OCI-LY1 (cell line): Measurements from ENCODE around the gene SLF1.

Source experiments
- H2AFZ ChIP-seq: fragments of 200-600 bp; sonication (generic), shearing (Covaris generic); 2 replicates; pipeline ENCODE4 v1.6.0; 2014; ENCODE audit warnings: antibody characterized with exemption, mild to moderate bottlenecking, low read length
- H3F3A ChIP-seq: fragments of 200-600 bp; sonication (generic), shearing (Covaris generic); 2 replicates; pipeline ENCODE4 v1.6.0; 2014; ENCODE audit warnings: mild to moderate bottlenecking, antibody characterized with exemption, low read length, moderate library complexity; ENCODE audit not compliant: insufficient read depth
- H3K27ac ChIP-seq: fragments of 200-600 bp; sonication (generic); 2 replicates; pipeline ENCODE4 v1.5.1; 2014; ENCODE audit warnings: low read length, mixed run types, mild to moderate bottlenecking, low read depth; ENCODE audit not compliant: poor library complexity, severe bottlenecking
- H3K27me3 ChIP-seq: fragments of 200-600 bp; sonication (generic); 2 replicates; pipeline ENCODE4 v1.6.0; 2014; ENCODE audit warnings: antibody characterized with exemption, mild to moderate bottlenecking, low read length, moderate library complexity; ENCODE audit not compliant: insufficient read depth
- H3K36me3 ChIP-seq: fragments of 200-600 bp; sonication (generic); 2 replicates; pipeline ENCODE4 v1.6.1; 2014; ENCODE audit warnings: mild to moderate bottlenecking, antibody characterized with exemption, low read length, moderate library complexity, mixed read lengths; ENCODE audit not compliant: insufficient read depth
- H3K4me1 ChIP-seq: fragments of 200-600 bp; sonication (generic); 2 replicates; pipeline ENCODE4 v1.5.1; 2014; ENCODE audit warnings: mild to moderate bottlenecking, low read length, moderate library complexity; ENCODE audit not compliant: insufficient read depth, severe bottlenecking
- H3K4me2 ChIP-seq: fragments of 200-600 bp; sonication (generic), shearing (Covaris generic); 2 replicates; pipeline ENCODE4 v1.6.1; 2014; ENCODE audit warnings: low read length
- H3K4me3 ChIP-seq: fragments of 200-600 bp; sonication (generic); 2 replicates; pipeline ENCODE4 v1.5.1; 2014; ENCODE audit warnings: low read length, low read depth, mild to moderate bottlenecking, mixed read lengths; ENCODE audit not compliant: poor library complexity, severe bottlenecking
- H3K79me2 ChIP-seq: fragments of 200-600 bp; shearing (Covaris generic); 2 replicates; pipeline ENCODE4 v1.6.1; 2016; ENCODE audit warnings: mixed run types, low read length, mixed read lengths; ENCODE audit not compliant: insufficient read depth
- H3K9ac ChIP-seq: fragments of 200-600 bp; sonication (generic), shearing (Covaris generic); 2 replicates; pipeline ENCODE4 v1.6.1; 2014; ENCODE audit warnings: mild to moderate bottlenecking, low read length, mixed read lengths
- H3K9me2 ChIP-seq: fragments of 200-600 bp; sonication (generic), shearing (Covaris generic); 2 replicates; pipeline ENCODE4 v1.6.1; 2014; ENCODE audit warnings: low read depth, mild to moderate bottlenecking, low read length, mixed read lengths
- H3K9me3 ChIP-seq: fragments of 200-600 bp; shearing (Covaris generic); 2 replicates; pipeline ENCODE4 v1.6.1; 2014; ENCODE audit warnings: low read length, mixed read lengths
- H4K20me1 ChIP-seq: fragments of 200-600 bp; sonication (generic), shearing (Covaris generic); 2 replicates; pipeline ENCODE4 v1.6.0; 2016; ENCODE audit warnings: mild to moderate bottlenecking, low read length; ENCODE audit not compliant: insufficient read depth
- CTCF ChIP-seq: fragments of 200-600 bp; sonication (generic), shearing (Covaris generic); IDR thresholded peaks from 2 replicates; pipeline ENCODE4 v1.5.1; 2017; ENCODE audit warnings: mild to moderate bottlenecking, antibody characterized with exemption, low read length, moderate library complexity, mixed read lengths
- EZH2 ChIP-seq: fragments of 200-600 bp; sonication (generic), shearing (Covaris generic); IDR thresholded peaks from 2 replicates; pipeline ENCODE4 v1.8.0; 2017; ENCODE audit warnings: borderline replicate concordance, mixed run types, mild to moderate bottlenecking, antibody characterized with exemption, low read length, moderate library complexity, mixed read lengths

Gene SLF1

GRCh38 chr5:94672746-94673145, 54.3 kb downstream of the SLF1 start:
- Histone ChIP-seq H3K4me2 (no peak overlapping the region), H3K9me2 (no peaks in the 10 kb centered on the region), H3K27me3 (no peaks in the 10 kb centered on the region), H3K27ac (no peak overlapping the region), H3F3A (no peaks in the 10 kb centered on the region), H3K36me3 (peaks cover 21% of the 10 kb centered on the region), H3K79me2 (no peaks in the 10 kb centered on the region), H4K20me1 (no peaks in the 10 kb centered on the region), H3K9ac (no peak overlapping the region), H3K4me1 (no peaks in the 10 kb centered on the region), H3K4me3 (no peak overlapping the region), H3K9me3 (no peaks in the 10 kb centered on the region), H2AFZ (no peak overlapping the region)
- no peak for TF ChIP-seq EZH2
- no peak for TF ChIP-seq CTCF

- H3K36me3 ChIP-seq = peaks cover 21% of the 10 kb centered on the region
- H3K27ac ChIP-seq = no peak overlapping the region
- H3K9me3 ChIP-seq = no peaks in the 10 kb centered on the region
- no peaks in the 10 kb centered on the region for H3K4me1 ChIP-seq
- no peaks in the 10 kb centered on the region for H3K79me2 ChIP-seq
- H3K4me3 ChIP-seq = no peak overlapping the region
- H3K27me3 ChIP-seq = no peaks in the 10 kb centered on the region
- H4K20me1 ChIP-seq = no peaks in the 10 kb centered on the region
- no peak overlapping the region for H3K4me2 ChIP-seq
- no peak overlapping the region for H3K9ac ChIP-seq
- H3K9me2 ChIP-seq = no peaks in the 10 kb centered on the region
- TF ChIP-seq EZH2 = no peak
- TF ChIP-seq CTCF = no peak; the same call in 1 of the 2 replicates
- no peak overlapping the region for H2AFZ ChIP-seq
- H3F3A ChIP-seq = no peaks in the 10 kb centered on the region
Observed at GRCh38 chr5:94674490-94675382, 56.3 kb downstream of the SLF1 start.

GRCh38 chr5:94675965-94676618, 57.6 kb downstream of the SLF1 start:
- TF ChIP-seq CTCF = no peak
- no peak for TF ChIP-seq EZH2
- peaks cover 21% of the 10 kb centered on the region for H3K36me3 ChIP-seq
- H3K4me1 ChIP-seq = no peaks in the 10 kb centered on the region
- H3K27ac ChIP-seq = no peak overlapping the region
- no peaks in the 10 kb centered on the region for H3K79me2 ChIP-seq
- no peaks in the 10 kb centered on the region for H3F3A ChIP-seq
- H3K9me3 ChIP-seq = no peaks in the 10 kb centered on the region
- no peak overlapping the region for H3K4me2 ChIP-seq
- H2AFZ ChIP-seq = no peak overlapping the region
- no peak overlapping the region for H3K4me3 ChIP-seq
- H3K9me2 ChIP-seq = no peaks in the 10 kb centered on the region
- no peaks in the 10 kb centered on the region for H4K20me1 ChIP-seq
- H3K27me3 ChIP-seq = no peaks in the 10 kb centered on the region
- no peak overlapping the region for H3K9ac ChIP-seq
